Activated naive CD4-positive, alpha-beta T cell treated with anti-CD3 and anti-CD28 coated beads, Interleukin-2, amount 10 ng/mL, durations not matched to agents 7 days and 5 days (primary cell): ENCODE measurements around the gene BBS2.
A peak's percentile ranks its signal among the peaks of the same experiment; 100 is the strongest.

ENCODE experiments used
- CTCF ChIA-PET: fragments of 350-600 bp; sonication (Branson Sonifier 250); formaldehyde crosslinking; loops from one replicate; lab custom pipeline; 2021; ENCODE audit warnings: antibody characterized with exemption; lab: Charles Lee
- DNase-seq: peaks from one replicate; pipeline ENCODE4 v3.0.0-alpha.2; 2020
- H3K27ac Mint-ChIP-seq: one replicate; pipeline ENCODE4 v1.8.0; 2021; ENCODE audit warnings: mild to moderate bottlenecking, moderate library complexity, mixed read lengths
- H3K27me3 Mint-ChIP-seq: one replicate; pipeline ENCODE4 v1.8.0; 2021; ENCODE audit warnings: mild to moderate bottlenecking, mixed read lengths
- H3K36me3 Mint-ChIP-seq: one replicate; pipeline ENCODE4 v1.8.0; 2021; ENCODE audit warnings: mixed read lengths
- H3K4me1 Mint-ChIP-seq: one replicate; pipeline ENCODE4 v1.8.0; 2021; ENCODE audit warnings: mixed read lengths
- H3K4me3 Mint-ChIP-seq: one replicate; pipeline ENCODE4 v1.8.0; 2021; ENCODE audit warnings: mild to moderate bottlenecking, moderate library complexity, mixed read lengths
- H3K9me3 Mint-ChIP-seq: one replicate; pipeline ENCODE4 v1.8.0; 2021; ENCODE audit warnings: mixed read lengths

BBS2 gene

GRCh38 chr16:56542039-56542438, 22.2 kb upstream of the BBS2 start:
- no peaks in the 10 kb centered on the region for H3K9me3 Mint-ChIP-seq
- peaks cover 54% of the 10 kb centered on the region for H3K27me3 Mint-ChIP-seq

GRCh38 chr16:56539656-56540055, 19.8 kb upstream of the BBS2 start:
- CTCF ChIA-PET: no interaction called here
- peaks cover 51% of the 10 kb centered on the region for H3K27me3 Mint-ChIP-seq
- H3K36me3 Mint-ChIP-seq: no peaks in the 10 kb centered on the region
- H3K4me1 Mint-ChIP-seq: no peaks in the 10 kb centered on the region
- no peak for DNase-seq
- no peak overlapping the region for H3K27ac Mint-ChIP-seq
- no peaks in the 10 kb centered on the region for H3K9me3 Mint-ChIP-seq
- H3K4me3 Mint-ChIP-seq: no peak overlapping the region

More at GRCh38 chr16:56542039-56542438, 22.2 kb upstream of the BBS2 start:
- Mint-ChIP-seq H3K27ac (no peak overlapping the region), H3K4me1 (peaks cover 4% of the 10 kb centered on the region), H3K4me3 (no peak overlapping the region), H3K36me3 (no peaks in the 10 kb centered on the region)
- DNase-seq: no peak
- CTCF ChIA-PET: no interaction called here

DNA sequence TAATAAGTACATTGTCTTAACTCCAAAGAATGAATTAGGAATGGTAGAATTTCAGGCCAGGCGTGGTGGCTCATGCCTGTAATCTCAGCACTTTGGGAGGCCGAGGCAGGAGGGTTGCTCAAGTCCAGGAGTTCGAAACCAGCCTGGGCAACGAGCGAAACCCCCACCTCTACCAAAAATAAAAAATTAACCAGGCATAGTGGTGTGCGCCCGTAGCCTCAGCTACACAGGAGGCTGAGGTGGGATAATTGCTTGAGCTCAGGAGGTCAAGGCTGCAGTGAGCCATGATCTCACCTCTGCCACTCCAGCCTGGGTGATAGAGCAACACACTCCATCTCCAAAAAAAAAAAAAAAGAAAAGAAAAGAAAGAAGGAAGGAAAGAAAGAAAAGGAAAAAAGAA, 18.5 kb upstream of the BBS2 start:
- no peaks in the 10 kb centered on the region for H3K9me3 Mint-ChIP-seq
- no peak overlapping the region for H3K27ac Mint-ChIP-seq
- CTCF ChIA-PET: no interaction called here
- DNase-seq: no peak
- H3K36me3 Mint-ChIP-seq: no peaks in the 10 kb centered on the region
- H3K4me1 Mint-ChIP-seq: no peaks in the 10 kb centered on the region
- peaks cover 57% of the 10 kb centered on the region for H3K27me3 Mint-ChIP-seq
- H3K4me3 Mint-ChIP-seq: no peak overlapping the region

- H3K36me3 Mint-ChIP-seq: no peaks in the 10 kb centered on the region
- no peak overlapping the region for H3K4me3 Mint-ChIP-seq
- CTCF ChIA-PET: interaction anchor here (1.4 kb wide), 1 partner anchor 66 kb away, joined by 3 read pairs; no protein-coding TSS in a partner anchor
- H3K27ac Mint-ChIP-seq: no peak overlapping the region
- DNase-seq: no peak
- no peaks in the 10 kb centered on the region for H3K9me3 Mint-ChIP-seq
- no peaks in the 10 kb centered on the region for H3K4me1 Mint-ChIP-seq
- peaks cover 58% of the 10 kb centered on the region for H3K27me3 Mint-ChIP-seq
These were observed 15.1 kb upstream of the BBS2 start for GRCh38 chr16:56534847-56535383.

DNA sequence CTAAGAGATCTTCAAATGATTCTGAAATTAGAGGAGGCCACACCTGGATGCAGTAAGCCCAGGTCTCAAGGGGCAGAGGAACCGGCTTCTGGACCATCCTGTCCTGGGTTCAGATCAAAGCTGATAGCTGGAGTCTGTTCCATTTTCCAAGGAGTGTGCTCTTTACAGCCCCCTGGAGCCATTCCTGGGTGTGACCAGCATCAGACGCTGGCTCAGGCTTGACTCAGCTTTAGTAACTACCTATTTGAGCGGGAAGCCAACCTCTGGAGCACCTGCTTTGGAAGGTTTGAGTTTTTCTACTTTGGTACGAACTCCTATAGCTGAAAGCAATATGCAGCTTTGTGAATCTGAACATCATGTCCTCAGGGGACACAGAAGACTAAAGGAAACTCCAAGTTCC, 12.9 kb upstream of the BBS2 start:
- Mint-ChIP-seq H3K27ac (no peak overlapping the region), H3K4me1 (no peaks in the 10 kb centered on the region), H3K4me3 (no peak overlapping the region), H3K36me3 (no peaks in the 10 kb centered on the region), H3K27me3 (peaks cover 42% of the 10 kb centered on the region), H3K9me3 (no peaks in the 10 kb centered on the region)
- DNase-seq: no peak
- CTCF ChIA-PET: no interaction called here

- Mint-ChIP-seq H3K27me3 (peaks cover 45% of the 10 kb centered on the region), H3K9me3 (no peaks in the 10 kb centered on the region), H3K4me1 (no peaks in the 10 kb centered on the region), H3K36me3 (no peaks in the 10 kb centered on the region), H3K27ac (no peak overlapping the region), H3K4me3 (no peak overlapping the region)
- DNase-seq: no peak
- CTCF ChIA-PET: no interaction called here
These were observed 11.0 kb upstream of the BBS2 start for GRCh38 chr16:56530872-56531271.

DNA sequence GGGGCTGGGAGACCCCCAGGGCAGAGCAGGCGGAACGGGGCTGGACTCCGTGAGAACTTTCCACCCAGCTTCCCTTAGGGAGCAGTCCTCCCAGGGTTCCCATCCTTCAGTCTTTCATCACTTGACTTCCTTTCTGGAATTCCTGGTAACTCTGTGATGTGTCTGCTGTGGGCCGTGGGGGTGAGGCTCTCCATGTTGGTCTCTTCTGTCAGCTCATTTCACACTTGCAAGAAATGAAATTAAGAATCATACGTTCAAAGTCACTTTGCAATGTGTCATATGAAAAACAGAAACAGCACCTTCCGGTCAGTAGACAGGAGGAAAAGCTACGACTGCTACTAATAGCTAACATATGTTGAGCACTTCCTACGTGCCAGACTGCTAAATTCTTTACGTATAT, 5.4 kb upstream of the BBS2 start:
- Mint-ChIP-seq H3K36me3 (no peaks in the 10 kb centered on the region), H3K4me1 (peaks cover 9% of the 10 kb centered on the region), H3K27me3 (peaks cover 8% of the 10 kb centered on the region), H3K9me3 (no peaks in the 10 kb centered on the region), H3K4me3 (no peak overlapping the region), H3K27ac (no peak overlapping the region)
- DNase-seq: no peak
- CTCF ChIA-PET: no interaction called here

- DNase-seq: no peak
- Mint-ChIP-seq H3K4me1 (peaks cover 20% of the 10 kb centered on the region), H3K27ac (peak overlapping the region; percentile 86), H3K4me3 (peak overlapping the region; percentile 78), H3K27me3 (peaks cover 10% of the 10 kb centered on the region), H3K9me3 (no peaks in the 10 kb centered on the region), H3K36me3 (no peaks in the 10 kb centered on the region)
- CTCF ChIA-PET: interaction anchor here (1.4 to 4.9 kb wide), 2 partner anchors 27 to 182 kb away, joined by 3 to 14 read pairs; no protein-coding TSS in a partner anchor
These were observed 390 bp upstream of the BBS2 start for GRCh38 chr16:56520251-56520577.

DNA sequence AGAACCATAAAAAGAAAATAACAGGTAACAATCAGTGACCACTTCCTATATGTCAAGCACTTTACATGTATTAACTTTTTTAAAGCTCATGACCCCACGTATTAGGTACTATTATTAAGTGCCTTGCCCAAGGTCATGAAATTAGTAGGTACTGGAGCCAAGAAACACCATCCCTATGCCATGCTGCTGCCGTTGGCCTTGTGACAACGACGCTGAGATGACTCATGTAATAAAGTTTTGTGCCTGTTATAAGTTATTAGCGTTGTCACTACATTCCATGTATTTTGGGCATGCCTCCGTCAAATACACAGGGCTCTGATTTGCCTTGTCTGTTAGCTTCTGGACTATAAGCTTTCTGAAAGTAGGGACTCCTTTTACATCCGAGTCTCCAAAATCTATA, 1.4 kb downstream of the BBS2 start:
- Mint-ChIP-seq H3K27ac (no peak overlapping the region), H3K9me3 (no peaks in the 10 kb centered on the region), H3K4me1 (peaks cover 23% of the 10 kb centered on the region), H3K27me3 (peaks cover 10% of the 10 kb centered on the region), H3K36me3 (no peaks in the 10 kb centered on the region), H3K4me3 (peak overlapping the region; percentile 78)
- CTCF ChIA-PET: interaction anchor here (4.9 kb wide), 1 partner anchor 183 kb away, joined by 14 read pairs; no protein-coding TSS in a partner anchor
- DNase-seq: no peak

GRCh38 chr16:56517206-56517605, 2.6 kb downstream of the BBS2 start:
- Mint-ChIP-seq H3K4me1 (peaks cover 23% of the 10 kb centered on the region), H3K36me3 (peaks cover 2% of the 10 kb centered on the region)
- CTCF ChIA-PET: interaction anchor here (0.6 to 4.9 kb wide), 4 partner anchors 29 to 235 kb away, joined by 3 to 14 read pairs (median 4); no protein-coding TSS in a partner anchor

GRCh38 chr16:56515665-56516064, 4.2 kb downstream of the BBS2 start:
- Mint-ChIP-seq H3K4me1 (peaks cover 18% of the 10 kb centered on the region), H3K4me3 (no peak overlapping the region), H3K9me3 (no peaks in the 10 kb centered on the region), H3K27me3 (peaks cover 10% of the 10 kb centered on the region), H3K27ac (no peak overlapping the region), H3K36me3 (peaks cover 3% of the 10 kb centered on the region)
- DNase-seq: no peak
- CTCF ChIA-PET: interaction anchor here (1.3 to 4.9 kb wide), 3 partner anchors 30 to 186 kb away, joined by 3 to 14 read pairs (median 6); no protein-coding TSS in a partner anchor

More at GRCh38 chr16:56517206-56517605, 2.6 kb downstream of the BBS2 start:
- Mint-ChIP-seq H3K9me3 (no peaks in the 10 kb centered on the region), H3K27ac (no peak overlapping the region), H3K4me3 (no peak overlapping the region), H3K27me3 (peaks cover 10% of the 10 kb centered on the region)
- no peak for DNase-seq

DNA sequence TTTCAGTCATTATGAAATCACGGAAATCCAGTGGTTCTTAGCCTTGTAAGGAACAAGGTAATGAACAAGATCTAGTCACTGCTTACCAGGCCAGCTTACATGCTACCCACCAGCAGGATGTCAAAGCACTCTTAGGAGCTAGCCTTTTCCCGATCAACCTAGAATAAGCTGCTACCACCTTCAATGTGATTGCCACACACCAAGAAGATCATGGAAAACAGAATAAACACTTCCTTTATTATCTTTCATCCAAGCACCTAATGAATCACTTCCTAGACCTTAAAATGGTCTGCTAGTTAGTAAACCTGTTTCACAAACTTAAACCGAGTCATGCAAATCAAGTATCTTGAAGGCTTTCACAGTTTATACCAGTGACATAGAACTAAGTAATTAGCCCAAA, 5.0 kb downstream of the BBS2 start:
- H3K9me3 Mint-ChIP-seq: no peaks in the 10 kb centered on the region
- CTCF ChIA-PET: interaction anchor here (2.4 to 2.7 kb wide), 2 partner anchors 62 to 187 kb away, joined by 11 to 15 read pairs; no protein-coding TSS in a partner anchor
- peaks cover 10% of the 10 kb centered on the region for H3K4me1 Mint-ChIP-seq
- H3K27ac Mint-ChIP-seq: no peak overlapping the region
- DNase-seq: no peak
- H3K4me3 Mint-ChIP-seq: no peak overlapping the region
- peaks cover 6% of the 10 kb centered on the region for H3K27me3 Mint-ChIP-seq
- H3K36me3 Mint-ChIP-seq: peaks cover 8% of the 10 kb centered on the region

GRCh38 chr16:56513972-56514371, 5.9 kb downstream of the BBS2 start:
- CTCF ChIA-PET: interaction anchor here (0.6 to 2.7 kb wide), 7 partner anchors 16 to 188 kb away, joined by 3 to 15 read pairs (median 4); no protein-coding TSS in a partner anchor
- no peaks in the 10 kb centered on the region for H3K27me3 Mint-ChIP-seq
- H3K4me3 Mint-ChIP-seq: no peak overlapping the region
- no peaks in the 10 kb centered on the region for H3K9me3 Mint-ChIP-seq
- peaks cover 11% of the 10 kb centered on the region for H3K36me3 Mint-ChIP-seq
- peaks cover 6% of the 10 kb centered on the region for H3K4me1 Mint-ChIP-seq
- DNase-seq: peak; percentile 70
- no peak overlapping the region for H3K27ac Mint-ChIP-seq

DNA sequence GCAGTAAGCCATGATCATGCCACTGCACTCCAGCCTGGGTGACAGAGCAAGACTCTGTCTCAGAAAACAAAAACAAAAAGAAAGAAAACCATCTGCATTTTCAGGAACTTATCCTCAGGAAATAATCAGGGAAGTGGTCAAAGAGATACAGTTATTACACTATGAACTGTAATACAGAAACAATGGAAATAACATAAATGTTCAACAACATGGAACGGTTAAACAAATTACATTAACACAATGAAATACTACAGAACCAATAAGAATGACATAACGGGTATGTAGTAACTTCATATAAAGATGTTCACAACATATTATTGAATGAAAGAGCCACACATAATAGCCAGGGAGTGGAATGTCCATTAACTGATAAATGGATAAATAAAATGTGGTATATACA, 6.7 kb downstream of the BBS2 start:
- Mint-ChIP-seq H3K4me1 (peaks cover 3% of the 10 kb centered on the region), H3K36me3 (peaks cover 11% of the 10 kb centered on the region), H3K27me3 (no peaks in the 10 kb centered on the region), H3K4me3 (no peak overlapping the region), H3K27ac (no peak overlapping the region), H3K9me3 (no peaks in the 10 kb centered on the region)
- CTCF ChIA-PET: interaction anchor here (0.9 to 2.7 kb wide), 6 partner anchors 16 to 188 kb away, joined by 3 to 15 read pairs (median 4); no protein-coding TSS in a partner anchor
- DNase-seq: no peak

DNA sequence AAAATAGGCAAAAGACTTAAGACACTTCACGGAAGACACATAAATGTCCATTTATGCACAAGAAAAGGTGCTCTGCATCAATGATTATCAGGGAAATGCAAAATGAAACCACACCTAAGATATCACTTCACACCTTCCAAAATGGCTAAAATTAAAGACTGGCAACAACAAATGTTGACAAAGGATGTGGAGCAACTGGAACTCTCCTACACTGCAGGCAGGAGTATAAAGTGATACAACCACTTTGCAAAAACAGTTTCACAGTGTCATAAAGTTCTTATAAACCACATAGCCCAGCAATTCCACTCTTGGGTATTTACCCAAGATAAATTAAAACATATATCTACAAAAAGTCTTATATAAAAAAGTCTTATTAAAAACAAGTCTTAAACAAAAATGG, 7.8 kb downstream of the BBS2 start:
- Mint-ChIP-seq H3K36me3 (peaks cover 11% of the 10 kb centered on the region), H3K27me3 (no peaks in the 10 kb centered on the region)

More for the DNA sequence above, 7.8 kb downstream of the BBS2 start:
- DNase-seq: no peak
- Mint-ChIP-seq H3K4me3 (no peak overlapping the region), H3K27ac (no peak overlapping the region), H3K4me1 (peaks cover 3% of the 10 kb centered on the region), H3K9me3 (no peaks in the 10 kb centered on the region)
- CTCF ChIA-PET: no interaction called here
